OCI-M2 (cell line): ENCODE results near the gene CSF2RB.
"Not testable (repeated sequence)": the region's sequence is repeated elsewhere in the genome, so short reads cannot be mapped to it uniquely, and the experiment has no call there.

Experiments used
- DNase-seq: peaks from one replicate; lab custom pipeline; 2025; ENCODE audit not compliant: unreplicated experiment; lab: John Stamatoyannopoulos, UW

The CSF2RB gene

GRCh38 chr22:36961626-36962025, 48.2 kb downstream of the CSF2RB start:
- DNase-seq = no peak

GRCh38 chr22:36963302-36963701, 49.9 kb downstream of the CSF2RB start:
- no peak for DNase-seq

DNA sequence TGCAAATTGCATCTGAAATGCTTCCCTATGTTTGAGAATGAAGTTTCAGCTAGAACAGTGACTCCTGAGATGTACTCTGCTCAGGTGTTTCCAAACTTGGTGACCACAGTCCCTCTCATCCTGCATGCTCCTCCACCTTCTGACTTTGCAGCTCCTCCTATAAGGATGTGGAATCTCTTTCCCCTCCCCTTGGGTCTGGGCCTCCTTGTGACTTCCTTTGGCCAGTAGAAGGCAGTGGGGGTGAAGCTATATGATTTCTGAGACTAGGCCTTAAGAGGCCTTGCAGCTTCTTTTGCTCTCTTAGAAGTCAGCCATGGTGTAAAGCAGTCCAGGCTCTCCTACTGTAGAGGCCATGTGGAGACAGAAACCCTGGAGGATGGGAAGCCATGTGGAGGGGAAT, 50.7 kb downstream of the CSF2RB start:
- DNase-seq = no peak

DNA sequence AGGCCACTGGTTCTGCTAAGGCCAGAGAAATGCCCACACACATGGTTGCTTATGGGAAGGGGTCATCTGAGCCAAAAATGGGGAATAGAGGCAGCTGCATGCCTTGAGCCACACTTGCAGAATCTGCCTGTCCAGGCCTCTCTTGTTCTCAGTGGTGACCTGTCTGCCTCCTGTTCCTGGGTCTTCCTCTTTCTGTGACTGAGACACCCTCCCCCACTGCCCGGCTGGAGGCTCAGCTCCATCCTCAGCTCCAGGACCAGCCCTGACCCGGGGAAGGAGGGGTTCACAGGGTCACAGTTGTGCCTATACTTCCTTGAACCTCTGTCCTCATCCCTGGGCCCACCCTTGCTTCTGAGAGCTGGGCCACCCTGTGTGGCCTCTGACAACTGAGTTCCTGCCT, 52.3 kb downstream of the CSF2RB start:
- no peak for DNase-seq

DNA sequence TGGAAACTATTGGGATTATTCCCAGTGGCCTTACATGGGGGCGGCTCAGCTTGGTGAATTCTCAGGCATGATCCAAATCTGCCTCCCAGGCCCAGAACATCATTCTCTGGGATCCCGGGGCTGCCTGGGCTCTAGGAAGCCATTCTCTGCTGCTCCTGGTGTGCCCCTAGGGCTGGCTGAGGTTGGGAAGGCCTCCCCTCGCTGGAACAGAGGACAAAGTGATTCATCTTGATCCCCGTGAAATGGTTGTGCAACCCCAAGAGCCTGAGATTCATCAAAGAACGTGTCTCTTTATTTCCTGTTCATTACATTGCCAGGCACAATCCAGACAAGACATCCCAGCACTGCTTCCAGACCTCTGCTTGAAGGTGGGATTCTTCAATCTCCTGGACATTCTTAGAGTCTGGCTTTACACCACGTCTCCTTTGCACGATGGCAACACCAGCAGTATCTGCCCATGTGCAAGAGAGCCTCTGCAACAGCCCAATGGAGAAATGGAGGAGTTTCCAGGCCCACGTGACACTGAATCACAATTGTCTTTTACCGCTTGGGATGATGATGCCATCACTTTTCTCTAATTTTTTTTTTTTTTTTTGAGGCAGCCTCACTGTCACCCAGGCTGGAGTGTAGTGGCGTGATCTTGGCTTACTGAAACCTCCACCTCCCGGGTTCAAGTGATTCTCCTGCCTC, 53.6 kb downstream of the CSF2RB start:
- no peak for DNase-seq

DNA sequence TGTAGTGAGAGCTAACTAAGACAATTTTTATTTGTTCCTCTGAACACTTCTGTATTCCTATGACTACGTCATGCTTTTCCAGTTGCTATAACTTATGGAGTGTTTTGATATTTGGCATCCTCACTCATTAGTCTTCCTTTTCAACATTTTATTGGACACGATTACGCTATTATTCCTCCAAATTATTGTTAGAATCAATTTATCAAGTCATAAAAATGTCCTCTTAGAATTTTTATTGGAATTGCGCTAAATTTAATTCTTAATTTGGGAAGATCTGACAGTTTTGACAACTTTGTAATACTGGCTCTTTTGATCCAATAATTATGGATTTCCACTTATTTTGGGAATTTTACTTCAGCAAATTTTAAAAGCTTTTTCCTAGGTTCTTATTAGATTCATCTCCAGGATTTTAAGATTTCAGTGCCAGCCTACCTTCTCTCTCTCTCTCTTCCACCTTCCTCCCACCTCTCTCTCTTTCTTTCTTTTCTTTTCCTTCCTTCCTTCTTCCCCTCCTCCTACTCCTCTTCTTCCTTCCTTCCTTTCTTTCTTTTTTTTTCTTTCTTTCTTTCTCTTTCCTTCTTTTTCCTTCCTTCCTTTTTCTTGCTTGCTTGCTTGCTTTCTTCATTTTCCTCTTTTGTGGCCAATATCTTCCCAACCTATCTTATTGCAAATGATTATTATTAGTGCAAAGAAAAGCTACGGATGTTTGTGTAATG, 55.0 kb downstream of the CSF2RB start:
- DNase-seq = no peak

DNA sequence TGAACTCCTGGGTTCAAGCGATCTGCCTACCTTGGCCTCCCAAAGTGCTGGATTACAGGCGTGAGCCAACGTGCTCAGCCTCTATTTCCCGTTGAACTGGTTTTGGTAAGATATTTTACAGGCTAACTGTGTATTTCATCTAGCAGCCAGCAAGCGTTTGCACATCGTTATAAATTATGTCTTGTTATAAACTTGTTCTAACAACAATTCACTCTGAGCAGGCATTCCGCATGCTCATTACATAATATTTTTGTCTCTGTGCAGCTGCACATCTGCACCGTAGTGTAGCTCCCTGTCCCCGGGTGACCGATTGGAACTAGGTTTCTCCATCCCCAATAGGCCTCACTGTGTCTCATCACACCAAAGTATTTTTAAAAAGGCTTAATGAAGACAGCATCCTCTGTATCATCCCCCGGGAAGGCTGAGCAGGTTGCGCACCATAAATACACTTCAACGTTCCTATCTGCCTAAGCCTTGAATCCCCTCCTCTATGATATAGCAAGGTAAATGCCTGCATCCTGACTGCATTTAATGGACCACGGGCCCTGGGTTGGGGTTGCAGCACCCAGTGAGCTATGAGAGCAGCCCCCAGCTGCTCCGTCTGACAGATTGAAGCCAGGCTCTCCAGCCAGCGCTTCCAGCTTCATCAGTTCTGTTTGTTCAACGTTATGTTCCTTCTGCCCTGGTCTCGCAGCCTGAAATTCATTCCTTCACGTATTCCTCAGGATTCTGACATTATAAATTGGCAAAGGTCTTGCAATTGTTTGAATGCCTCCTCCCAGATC, 58.1 kb downstream of the CSF2RB start:
- DNase-seq = no peak

DNA sequence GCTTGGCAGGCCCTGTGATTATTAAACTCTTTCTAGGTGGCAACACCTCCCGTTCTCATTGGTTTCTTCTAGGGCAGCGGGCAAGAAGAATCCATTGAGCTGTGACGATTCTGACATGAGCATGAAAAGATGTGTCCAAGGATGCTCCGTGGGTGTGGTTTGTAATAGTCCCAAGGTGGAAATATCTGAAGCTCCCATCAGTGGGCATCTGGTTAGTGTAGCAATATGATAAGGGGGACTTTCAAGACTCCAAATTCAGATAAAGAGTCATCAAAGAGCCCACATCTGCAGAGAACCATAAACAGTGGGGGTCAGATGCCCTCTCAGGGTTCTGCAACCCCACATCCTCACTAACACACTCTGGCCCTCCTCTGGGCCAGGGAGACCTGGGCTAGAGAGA, 63.2 kb downstream of the CSF2RB start:
- DNase-seq = no peak

DNA sequence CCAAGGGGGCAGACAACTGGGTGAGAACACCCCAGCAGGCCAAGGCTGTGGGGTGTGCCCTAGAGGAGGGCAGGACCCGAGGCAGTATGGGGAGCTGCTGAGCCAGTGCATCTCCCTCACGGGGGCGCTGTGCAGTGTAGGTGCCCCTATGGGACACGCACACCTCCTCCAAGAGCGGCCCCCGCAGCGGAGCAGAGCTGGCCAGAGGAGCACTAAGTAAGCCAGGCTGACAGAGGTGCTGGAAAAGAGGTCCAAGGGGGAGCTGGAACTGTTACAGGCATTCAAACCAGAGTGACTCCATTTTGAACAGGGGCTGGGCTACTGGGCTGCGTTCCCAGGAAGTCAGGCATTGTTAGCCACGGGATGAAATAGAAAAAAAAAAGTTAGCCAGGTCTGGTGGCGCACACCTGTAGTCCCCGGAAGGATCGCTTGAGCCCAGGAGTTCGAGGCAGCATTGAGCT, 64.0 kb downstream of the CSF2RB start:
- no peak for DNase-seq

DNA sequence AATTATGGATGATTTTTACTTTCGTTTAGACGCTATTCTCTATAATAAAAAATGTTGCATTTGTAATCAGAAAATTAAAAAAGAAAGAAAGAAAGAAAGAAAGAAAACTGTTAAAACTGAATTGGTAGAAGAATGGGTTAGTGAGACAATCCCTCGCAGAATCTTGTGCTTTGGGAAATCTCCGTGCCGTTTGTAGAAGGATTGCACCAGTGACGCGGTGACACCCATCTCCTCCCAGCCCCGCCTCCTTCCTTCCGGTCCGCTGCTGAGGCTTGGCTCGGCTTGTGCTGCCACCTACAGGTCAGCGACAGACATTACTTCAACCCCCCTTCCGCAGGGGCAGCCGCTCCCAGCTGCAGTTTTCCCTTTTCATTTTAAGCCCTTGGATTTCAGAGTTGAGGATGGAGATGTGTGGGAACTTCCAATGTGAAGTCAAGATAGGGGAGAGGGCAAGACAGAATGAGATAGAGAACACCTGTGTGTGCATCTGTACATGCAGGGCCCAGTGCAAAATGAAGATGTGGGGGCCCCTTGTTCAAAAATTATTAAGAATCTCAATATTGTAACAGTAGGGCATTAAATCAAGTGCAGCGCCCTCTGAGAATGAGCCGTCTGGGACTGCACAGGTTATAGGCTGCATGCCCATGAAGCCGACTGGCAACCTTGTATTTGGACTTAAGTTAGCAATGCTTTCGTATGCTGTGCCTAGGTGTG, 64.7 kb downstream of the CSF2RB start:
- peak; percentile 24 for DNase-seq

- DNase-seq = no peak
Observed at GRCh38 chr22:36979016-36979910, 65.8 kb downstream of the CSF2RB start.

- DNase-seq = no peak
Observed at GRCh38 chr22:36981247-36981775, 67.9 kb downstream of the CSF2RB start.

DNA sequence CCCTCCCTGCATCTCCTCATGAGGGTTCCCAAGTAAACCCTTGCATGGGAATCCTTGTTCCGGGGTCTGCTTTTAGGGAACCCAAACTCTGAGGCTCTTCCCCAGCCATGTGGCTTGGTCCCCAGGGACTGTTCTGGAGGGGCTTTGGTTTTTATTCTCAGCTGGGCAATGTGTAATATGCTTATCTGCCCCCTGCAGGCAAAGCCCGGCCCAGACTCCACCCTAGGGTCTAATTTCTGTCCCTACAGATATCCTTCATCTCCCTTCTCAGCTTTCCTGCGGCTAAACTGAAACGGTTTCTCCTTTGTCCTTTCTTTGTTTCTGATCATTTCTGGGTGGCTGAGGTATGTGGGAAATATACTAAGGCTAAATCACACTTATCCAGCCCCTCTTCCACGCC, 68.7 kb downstream of the CSF2RB start:
- peak; percentile 56 for DNase-seq

- DNase-seq = no peak
Observed at GRCh38 chr22:36985211-36985889, 71.9 kb downstream of the CSF2RB start.

GRCh38 chr22:36986242-36986821, 72.9 kb downstream of the CSF2RB start:
- no peak for DNase-seq

GRCh38 chr22:36988075-36988832, 74.8 kb downstream of the CSF2RB start:
- no peak for DNase-seq

GRCh38 chr22:36989012-36989411, 75.6 kb downstream of the CSF2RB start:
- DNase-seq = not testable (repeated sequence)
